IMR-90 (cell line): Measurements from ENCODE around the gene DCLK1. TPM values are rescaled to one million over a fixed set of nuclear protein-coding genes. Genes with fewer than 3 reads are reported as not detected.

Source experiments
- ATAC-seq: fragments of 200-7000 bp; cut with Tn5 transposase; 2 replicates; pipeline ENCODE4 v1.9.1; 2020; ENCODE audit warnings: low read depth, mild to moderate bottlenecking, moderate library complexity
- BruUV-seq: library from RNA; stranded (reverse); fragments of 400-500 nt; replicated peaks from 2 replicates; lab custom pipeline; 2021; lab: Mats Ljungman, UMichigan
- CTCF ChIA-PET: fragments of 300-600 bp; formaldehyde crosslinking; extraction: SDS; loops from one replicate; lab custom pipeline; 2021; ENCODE audit warnings: antibody characterized with exemption; lab: Yijun Ruan, JAX
- POLR2A ChIA-PET: fragments of 300-600 bp; sonication (Branson Sonifier 250); formaldehyde crosslinking; loops from one replicate; lab custom pipeline; 2022; ENCODE audit warnings: antibody characterized with exemption; ENCODE audit not compliant: unreplicated experiment; lab: Charles Lee
- DNase-seq: peaks from one replicate; pipeline ENCODE4 v3.0.0; 2013
- H2AFZ ChIP-seq: replicated peaks from 2 replicates; pipeline ENCODE3; 2013; ENCODE audit warnings: low read length, mild to moderate bottlenecking; ENCODE audit not compliant: poor library complexity
- H2AK5ac ChIP-seq: 2 replicates; pipeline ENCODE4 v1.6.1; 2013; ENCODE audit warnings: low read depth, low read length, inconsistent platforms
- H2AK9ac ChIP-seq: replicated peaks from 2 replicates; pipeline ENCODE3; 2013; ENCODE audit warnings: mild to moderate bottlenecking, low read depth, low read length, moderate library complexity; ENCODE audit not compliant: poor library complexity
- H2BK120ac ChIP-seq: 2 replicates; pipeline ENCODE4 v1.6.1; 2013; ENCODE audit warnings: low read depth, low read length, inconsistent platforms
- H2BK15ac ChIP-seq: 3 replicates; pipeline ENCODE4 v1.6.1; 2013; ENCODE audit warnings: low read depth, low read length, inconsistent platforms
- H2BK20ac ChIP-seq: 2 replicates; pipeline ENCODE4 v1.6.1; 2013; ENCODE audit warnings: low read depth, mild to moderate bottlenecking, inconsistent platforms, low read length, moderate library complexity
- H2BK5ac ChIP-seq: 2 replicates; pipeline ENCODE4 v1.6.1; 2013; ENCODE audit warnings: mild to moderate bottlenecking, low read depth, low read length, inconsistent platforms; ENCODE audit not compliant: poor library complexity, severe bottlenecking
- H3K14ac ChIP-seq: replicated peaks from 2 replicates; pipeline ENCODE4 v1.6.1; 2013; ENCODE audit warnings: low read depth, low read length, inconsistent platforms
- H3K18ac ChIP-seq: 2 replicates; pipeline ENCODE4 v1.6.1; 2013; ENCODE audit warnings: low read depth, low read length, control low read depth
- H3K23ac ChIP-seq: 2 replicates; pipeline ENCODE4 v1.6.1; 2013; ENCODE audit warnings: low read depth, low read length, inconsistent platforms
- H3K27ac ChIP-seq: 2 replicates; pipeline ENCODE4 v1.5.1; 2013; ENCODE audit warnings: mild to moderate bottlenecking, control low read depth, low read length; ENCODE audit not compliant: insufficient read depth
- H3K27me3 ChIP-seq: 2 replicates; pipeline ENCODE4 v1.6.1; 2013; ENCODE audit warnings: low read length; ENCODE audit not compliant: control insufficient read depth, insufficient read depth
- H3K36me3 ChIP-seq: 2 replicates; pipeline ENCODE4 v1.6.1; 2013; ENCODE audit warnings: low read length, mixed read lengths; ENCODE audit not compliant: control insufficient read depth, insufficient read depth
- H3K4ac ChIP-seq: 2 replicates; pipeline ENCODE4 v1.6.1; 2013; ENCODE audit warnings: low read depth, low read length, inconsistent platforms
- H3K4me1 ChIP-seq: 2 replicates; pipeline ENCODE4 v1.6.1; 2013; ENCODE audit warnings: low read length, mixed read lengths; ENCODE audit not compliant: control insufficient read depth, insufficient read depth
- H3K4me2 ChIP-seq: 2 replicates; pipeline ENCODE4 v1.6.1; 2013; ENCODE audit warnings: low read depth, mild to moderate bottlenecking, control low read depth, low read length, moderate library complexity
- H3K4me3 ChIP-seq: 2 replicates; pipeline ENCODE4 v1.5.1; 2013; ENCODE audit warnings: low read depth, mild to moderate bottlenecking, control low read depth, low read length, moderate library complexity; ENCODE audit not compliant: insufficient read depth
- H3K56ac ChIP-seq: 2 replicates; pipeline ENCODE4 v1.6.1; 2013; ENCODE audit warnings: low read length, inconsistent platforms; ENCODE audit not compliant: insufficient read depth; ENCODE audit errors: extremely low read depth
- H3K79me1 ChIP-seq, 2 experiments: 2 replicates each; pipeline ENCODE4 v1.6.1; 2013; ENCODE audit warnings: low read length in 2 of 2, inconsistent platforms in 1 of 2, low read depth in 1 of 2
- H3K9ac ChIP-seq: 2 replicates; pipeline ENCODE4 v1.6.1; 2013; ENCODE audit warnings: low read depth, low read length, control low read depth
- H3K9me1 ChIP-seq: 2 replicates; pipeline ENCODE4 v1.6.1; 2013; ENCODE audit warnings: low read length, inconsistent platforms; ENCODE audit not compliant: insufficient read depth
- H3K9me3 ChIP-seq: 2 replicates; pipeline ENCODE4 v1.6.1; 2013; ENCODE audit warnings: low read length; ENCODE audit not compliant: control insufficient read depth, insufficient read depth
- H4K20me1 ChIP-seq: 2 replicates; pipeline ENCODE4 v1.6.1; 2013; ENCODE audit warnings: low read length, inconsistent platforms; ENCODE audit not compliant: insufficient read depth
- H4K5ac ChIP-seq: 2 replicates; pipeline ENCODE4 v1.6.1; 2013; ENCODE audit warnings: mild to moderate bottlenecking, low read depth, low read length, control low read depth
- H4K8ac ChIP-seq, 2 experiments: 2 replicates each; pipeline ENCODE4 v1.6.1; 2013; ENCODE audit warnings: low read depth in 2 of 2, low read length in 2 of 2, control low read depth in 1 of 2, inconsistent platforms in 1 of 2
- H4K91ac ChIP-seq: 2 replicates; pipeline ENCODE4 v1.6.1; 2013; ENCODE audit warnings: low read depth, low read length, inconsistent platforms; ENCODE audit not compliant: insufficient read depth
- BHLHE40 ChIP-seq: fragments of 150-350 bp; IDR thresholded peaks from 2 replicates; pipeline ENCODE4 v1.6.1; 2016; ENCODE audit warnings: mild to moderate bottlenecking, low read depth, low read length
- CTCF ChIP-seq: conservative IDR thresholded peaks from 2 replicates; pipeline ENCODE4 v1.5.1; 2012; ENCODE audit warnings: mild to moderate bottlenecking, low read depth, low read length, improper control_type of control experiment
- MXI1 ChIP-seq: IDR thresholded peaks from 2 replicates; pipeline ENCODE4 v1.6.1; 2012; ENCODE audit warnings: low read depth, mild to moderate bottlenecking, low read length, moderate library complexity, borderline replicate concordance
- RFX5 ChIP-seq: IDR thresholded peaks from 2 replicates; pipeline ENCODE4 v1.8.0; 2012; ENCODE audit warnings: low read depth, mild to moderate bottlenecking, low read length, moderate library complexity
- WGBS, 2 experiments: methylation state at CpG; one replicate each; pipeline versions ENCODE4 v1.1.5 to v1.1.7; 2013; ENCODE audit warnings: missing lambda C conversion rate in 2 of 2; ENCODE audit not compliant: insufficient read length in 1 of 2; ENCODE audit errors: extremely low coverage in 2 of 2; 5-methylcytosine and 5-hydroxymethylcytosine counted together
- dilution Hi-C: fragments of 300-500 bp; cut with HindIII; formaldehyde crosslinking; loops from one replicate; pipeline ENCODE4 v1.14.3; 2018; ENCODE audit warnings: low sequenced_read_pairs; ENCODE audit not compliant: unreplicated experiment
- in situ Hi-C: fragments of 300-500 bp; cut with MboI; formaldehyde crosslinking; loops from 3 replicates; pipeline ENCODE4 v1.14.3; 2019; ENCODE audit warnings: low sequenced_read_pairs, inconsistent platforms, mixed read lengths
- intact Hi-C: fragments of 100-400 bp; cut with micrococcal nuclease; formaldehyde crosslinking; loops from 2 replicates; pipeline ENCODE4 v1.10.0; 2022
- polyA plus RNA-seq, 3 experiments: library from polyadenylated mRNA; depleted of rRNA; stranded (reverse); fragments of >200 nt; gene quantifications; 2 replicates each; pipeline ENCODE4 v1.2.3, GENCODE V29; 2012; ENCODE audit warnings: low replicate concordance in 1 of 3
- total RNA-seq: library from RNA; depleted of rRNA; stranded (reverse); fragments of >200 nt; gene quantifications from 2 replicates; pipeline ENCODE4 v1.2.3, GENCODE V29; 2012

Gene DCLK1
- total and polyA plus RNA-seq, 2 of the 4 experiments (the other 2 are of a cell fraction): under 0.01 to 0.02 TPM

DNA sequence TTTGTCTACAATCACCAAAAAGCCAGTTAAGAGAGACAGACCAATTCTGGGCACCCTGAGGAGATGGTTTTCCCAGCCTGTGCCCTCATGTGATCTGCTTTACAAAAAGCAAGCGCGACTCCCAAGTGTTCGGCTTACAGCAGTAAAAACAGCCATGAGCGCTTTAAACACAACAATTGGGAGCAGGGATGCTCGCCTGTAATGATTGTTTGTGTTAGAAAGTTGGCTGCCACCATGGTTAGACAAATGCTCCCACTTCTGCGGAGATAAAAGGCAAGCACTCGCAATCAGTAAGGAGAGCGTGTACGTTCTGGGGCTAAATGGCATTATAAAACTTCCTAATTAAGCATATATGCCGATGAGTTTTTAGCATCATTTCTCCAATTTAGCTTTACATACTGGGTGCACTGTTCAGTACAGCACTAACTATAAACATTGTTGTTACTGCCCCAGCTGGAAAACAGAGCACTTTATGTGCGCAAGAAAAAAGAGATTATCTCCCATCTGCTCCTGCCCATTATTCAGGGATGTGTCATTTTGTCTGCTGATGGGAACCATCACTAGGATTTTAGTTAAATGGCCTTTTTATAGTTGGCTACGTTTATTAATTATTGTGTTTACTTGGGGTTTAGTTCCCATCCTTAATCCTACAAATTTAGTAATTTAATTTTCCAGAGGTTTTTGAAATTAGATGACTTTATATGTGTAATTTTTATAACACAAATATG lies 345.4 kb downstream of the DCLK1 start:
- Histone ChIP-seq H3K18ac (no peak overlapping the region), H3K9me1 (no peaks in the 10 kb centered on the region), H4K91ac (no peak overlapping the region), H2AFZ (peak overlapping the region; percentile 17), H3K9me3 (no peaks in the 10 kb centered on the region), H4K8ac (no peak overlapping the region), H2BK20ac (no peak overlapping the region), H3K36me3 (no peaks in the 10 kb centered on the region), H3K79me1 (no peaks in the 10 kb centered on the region), H2AK9ac (no peak overlapping the region), H3K14ac (no peak overlapping the region), H3K56ac (no peak overlapping the region), H3K27me3 (no peaks in the 10 kb centered on the region), H3K4me3 (no peak overlapping the region), H3K4me2 (no peak overlapping the region), H3K9ac (no peak overlapping the region), H2AK5ac (no peak overlapping the region), H2BK120ac (no peak overlapping the region), H3K23ac (no peak overlapping the region), H4K5ac (no peak overlapping the region), H3K4me1 (no peaks in the 10 kb centered on the region), H4K20me1 (no peaks in the 10 kb centered on the region), H3K27ac (no peak overlapping the region), H2BK15ac (no peak overlapping the region), H3K4ac (no peak overlapping the region), H2BK5ac (no peak overlapping the region)
- no peak for DNase-seq
- ChIA-PET POLR2A (no interaction called here), CTCF (interaction anchor here (0.6 kb wide), 1 partner anchor 28 kb away, joined by 5 read pairs; no protein-coding TSS in a partner anchor)
- intact Hi-C loops (loop anchor here (5.0 kb wide), 3 partner anchors 308 to 613 kb away; partner anchors contain the start of gene MAB21L1), in situ Hi-C loops (no loop called here), dilution Hi-C loops (no loop called here)
- no peak for TF ChIP-seq CTCF
- TF ChIP-seq BHLHE40: no peak
- TF ChIP-seq RFX5: no peak
- TF ChIP-seq MXI1: no peak
- ATAC-seq: no peak
- BruUV-seq: no TSS peak
- WGBS, 2 experiments: 73% methylated on average over 2 of the region's 12 CpGs; no CpG with 5 or more reads in 1 of the 2 experiments
